K562 (cell line): ENCODE results near the gene GLI1. TPM values are rescaled to one million over a fixed set of nuclear protein-coding genes. Genes with fewer than 3 reads are reported as not detected.

Source experiments
- ARNT ChIP-seq, 2 experiments: fragments of 450-650 bp; IDR thresholded peaks; 2 replicates each; pipeline ENCODE4 v1.6.1; 2016; ENCODE audit warnings: mild to moderate bottlenecking in 1 of 2
- BRCA1 ChIP-seq, 2 experiments: fragments of 450-650 bp in 1 of 2; sonication (generic) in 1 of 2; formaldehyde crosslinking in 1 of 2; IDR thresholded peaks; 2 replicates each; pipeline versions ENCODE4 v1.5.0 to v1.6.1; 2017 to 2020; ENCODE audit warnings: mild to moderate bottlenecking in 1 of 2, missing genetic modification reagents in 1 of 2
- DMBX1 ChIP-seq: fragments of 250-450 bp; sonication (Bioruptor Pico); IDR thresholded peaks from 2 replicates; pipeline ENCODE4 v1.8.0; 2022; ENCODE audit warnings: inconsistent platforms, mild to moderate bottlenecking, moderate library complexity, borderline replicate concordance
- E2F3 ChIP-seq: fragments of 250-450 bp; sonication (Bioruptor Pico); IDR thresholded peaks from 2 replicates; pipeline ENCODE4 v1.4.0; 2020; ENCODE audit warnings: mild to moderate bottlenecking
- GABPB1 ChIP-seq: sonication (generic); formaldehyde crosslinking; IDR thresholded peaks from 2 replicates; pipeline ENCODE4 v1.8.0; 2022; ENCODE audit warnings: mild to moderate bottlenecking, missing genetic modification reagents
- MCM3 ChIP-seq: fragments of 450-650 bp; IDR thresholded peaks from 2 replicates; pipeline ENCODE4 v1.6.1; 2016
- MCM5 ChIP-seq: fragments of 450-650 bp; IDR thresholded peaks from 2 replicates; pipeline ENCODE4 v1.6.1; 2016; ENCODE audit warnings: low read depth
- MECOM ChIP-seq: fragments of 250-450 bp; sonication (Bioruptor Pico); IDR thresholded peaks from 2 replicates; pipeline ENCODE4 v1.8.0; 2022; ENCODE audit warnings: inconsistent platforms
- NFYB ChIP-seq: IDR thresholded peaks from 2 replicates; pipeline ENCODE4 v1.6.1; 2011; ENCODE audit warnings: mild to moderate bottlenecking, moderate library complexity; ENCODE audit not compliant: insufficient read length; ENCODE audit errors: extremely low read depth
- NUFIP1 ChIP-seq: fragments of 450-650 bp; IDR thresholded peaks from 2 replicates; pipeline ENCODE4 v1.6.1; 2018; ENCODE audit not compliant: partially characterized antibody
- PRMT5 ChIP-seq: sonication (generic); formaldehyde crosslinking; IDR thresholded peaks from 2 replicates; pipeline ENCODE4 v1.5.0; 2020; ENCODE audit warnings: missing genetic modification reagents
- RBM25 ChIP-seq: fragments of 200-400 bp; formaldehyde crosslinking; IDR thresholded peaks from 2 replicates; pipeline ENCODE4 v1.6.1; 2018; ENCODE audit warnings: low read length, low read depth, moderate library complexity; ENCODE audit not compliant: severe bottlenecking
- SMARCB1 ChIP-seq: IDR thresholded peaks from 2 replicates; pipeline ENCODE4 v1.6.1; 2011; ENCODE audit warnings: improper control_type of control experiment, low read depth; ENCODE audit not compliant: insufficient read length
- TAF7 ChIP-seq: fragments of 450-650 bp; IDR thresholded peaks from 2 replicates; pipeline ENCODE4 v1.6.1; 2016; ENCODE audit warnings: missing genetic modification characterization, missing compliant biosample characterization
- THRAP3 ChIP-seq: fragments of 450-650 bp; IDR thresholded peaks from 2 replicates; pipeline ENCODE4 v1.6.1; 2016; ENCODE audit warnings: mild to moderate bottlenecking, inconsistent platforms, borderline replicate concordance
- U2AF1 ChIP-seq: fragments of 200-400 bp; formaldehyde crosslinking; optimal IDR thresholded peaks from 2 replicates; pipeline ENCODE3; 2017; ENCODE audit warnings: mild to moderate bottlenecking, low read depth, low read length, moderate library complexity
- ZBTB9 ChIP-seq: fragments of 450-650 bp; formaldehyde crosslinking; IDR thresholded peaks from 2 replicates; pipeline ENCODE4 v1.4.0; 2020; ENCODE audit warnings: mild to moderate bottlenecking, moderate library complexity
- ZNF324 ChIP-seq: fragments of 250-450 bp; sonication (Bioruptor Pico); IDR thresholded peaks from 2 replicates; pipeline ENCODE4 v1.4.0; 2020; ENCODE audit warnings: mild to moderate bottlenecking
- ZNF436 ChIP-seq: fragments of 250-450, 450-650 bp; sonication (Bioruptor Pico); formaldehyde crosslinking; IDR thresholded peaks from 2 replicates; pipeline ENCODE4 v1.7.0; 2020; ENCODE audit warnings: mild to moderate bottlenecking
- ZNF586 ChIP-seq: fragments of 450-650 bp; formaldehyde crosslinking; conservative IDR thresholded peaks from 2 replicates; pipeline ENCODE4 v1.4.0; 2020; ENCODE audit warnings: mild to moderate bottlenecking, moderate library complexity
- ZNF695 ChIP-seq: fragments of 450-650 bp; formaldehyde crosslinking; IDR thresholded peaks from 2 replicates; pipeline ENCODE4 v1.4.0; 2020; ENCODE audit warnings: mild to moderate bottlenecking, moderate library complexity
- ZNF830 ChIP-seq: fragments of 250-450 bp; sonication (Bioruptor Pico); IDR thresholded peaks from 2 replicates; pipeline ENCODE4 v1.5.0; 2021; ENCODE audit warnings: mild to moderate bottlenecking
- polyA plus RNA-seq, 8 experiments: library from polyadenylated mRNA; depleted of rRNA in 4 of 8; stranded (reverse) in 5 of 8; unstranded in 3 of 8; fragments of >200 nt; fragmentation: Nextera tagmentation in 2 of 8; fragmentation: Illumina TruSeq in 1 of 8; extraction: Ambion mirVana in 2 of 8; extraction: Trizol in 1 of 8; gene quantifications; 2 replicates each; pipeline versions ENCODE4 v1.2.1 to v1.2.3, GENCODE V29; 2011 to 2014; ENCODE audit warnings: inconsistent platforms in 1 of 8, missing spikeins in 1 of 8
- total RNA-seq, 7 experiments: library from RNA; depleted of rRNA in 6 of 7; stranded (reverse); fragments of >200 nt in 6 of 7; fragmentation: Illumina TruSeq in 2 of 7; extraction: Trizol in 2 of 7; gene quantifications; 2 replicates each; pipeline versions ENCODE4 v1.2.1 to v1.2.3, GENCODE V29; 2011 to 2021; ENCODE audit warnings: low replicate concordance in 1 of 7
- TF ChIP-seq, protein P1 (sequence below): IDR thresholded peaks from 2 replicates; pipeline ENCODE4 v1.6.1; 2011; ENCODE audit not compliant: insufficient read length; ENCODE audit errors: extremely low read depth
- TF ChIP-seq, protein P2 (sequence below), 2 experiments: fragments of 450-650 bp in 1 of 2; sonication (generic) in 1 of 2; formaldehyde crosslinking in 1 of 2; IDR thresholded peaks in 1 of 2; conservative IDR thresholded peaks in 1 of 2; 2 replicates each; pipeline versions ENCODE4 v1.6.1 to v1.8.1; 2016 to 2023; ENCODE audit warnings: mild to moderate bottlenecking in 2 of 2, moderate library complexity in 2 of 2, inconsistent platforms in 1 of 2, missing genetic modification reagents in 1 of 2
- TF ChIP-seq, protein P3 (sequence below): fragments of 250-450 bp; sonication (Bioruptor Pico); IDR thresholded peaks from 2 replicates; pipeline ENCODE4 v1.8.0; 2021; ENCODE audit warnings: borderline replicate concordance, mild to moderate bottlenecking, moderate library complexity; ENCODE audit not compliant: poor library complexity, severe bottlenecking

The GLI1 gene
- total and polyA plus RNA-seq, 9 of the 15 experiments (the other 6 are each of a cell fraction or from before 2014, with no cell fraction given), result 0.24 to 3.7 (median 0.61) TPM

GRCh38 chr12:57515934-57516541 is 56.5 kb downstream of the GLI1 start (continued):
- TF ChIP-seq BRCA1 (IDR thresholded peaks at IDR 0.05) (no peak), BRCA1 (CRISPR knock-in tag; IDR thresholded peaks at IDR 0.05) (no peak), DMBX1 (CRISPR knock-in tag) (0 out of 2 replicates have a peak, but pooled peaks have one; percentile 33), ZNF830 (CRISPR knock-in tag) (no peak), ZNF436 (CRISPR knock-in tag) (peak; percentile 33; the same call in 1 of the 2 replicates), MCM3 (no peak), MCM5 (no peak), ZNF695 (no peak), PRMT5 (CRISPR knock-in tag) (no peak), E2F3 (CRISPR knock-in tag) (no peak), THRAP3 (peak; percentile 86; the same call in 1 of the 2 replicates), ARNT (IDR thresholded peaks at IDR 0.05) (0 out of 4 replicates have a peak, but pooled peaks of 1 of the 2 experiments have one; percentile 39), MECOM (CRISPR knock-in tag) (no peak), ZBTB9 (CRISPR knock-in tag) (peak; percentile 32), U2AF1 (no peak), SMARCB1 (no peak), GABPB1 (CRISPR knock-in tag) (no peak), NFYB (no peak), ZNF324 (CRISPR knock-in tag) (no peak), ZNF586 (peak; percentile 16; the same call in 1 of the 2 replicates), TAF7 (no peak), NUFIP1 (no peak), RBM25 (no peak)
- TF ChIP-seq, protein P1, sequence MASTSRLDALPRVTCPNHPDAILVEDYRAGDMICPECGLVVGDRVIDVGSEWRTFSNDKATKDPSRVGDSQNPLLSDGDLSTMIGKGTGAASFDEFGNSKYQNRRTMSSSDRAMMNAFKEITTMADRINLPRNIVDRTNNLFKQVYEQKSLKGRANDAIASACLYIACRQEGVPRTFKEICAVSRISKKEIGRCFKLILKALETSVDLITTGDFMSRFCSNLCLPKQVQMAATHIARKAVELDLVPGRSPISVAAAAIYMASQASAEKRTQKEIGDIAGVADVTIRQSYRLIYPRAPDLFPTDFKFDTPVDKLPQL, result no peak
- TF ChIP-seq, protein P2, sequence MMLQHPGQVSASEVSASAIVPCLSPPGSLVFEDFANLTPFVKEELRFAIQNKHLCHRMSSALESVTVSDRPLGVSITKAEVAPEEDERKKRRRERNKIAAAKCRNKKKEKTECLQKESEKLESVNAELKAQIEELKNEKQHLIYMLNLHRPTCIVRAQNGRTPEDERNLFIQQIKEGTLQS (IDR thresholded peaks at IDR 0.05), result no peak
- TF ChIP-seq, protein P2 (CRISPR knock-in tag; conservative IDR thresholded peaks at IDR 0.05), result peak; percentile 34; the same call in 1 of the 2 replicates
- TF ChIP-seq, protein P3, sequence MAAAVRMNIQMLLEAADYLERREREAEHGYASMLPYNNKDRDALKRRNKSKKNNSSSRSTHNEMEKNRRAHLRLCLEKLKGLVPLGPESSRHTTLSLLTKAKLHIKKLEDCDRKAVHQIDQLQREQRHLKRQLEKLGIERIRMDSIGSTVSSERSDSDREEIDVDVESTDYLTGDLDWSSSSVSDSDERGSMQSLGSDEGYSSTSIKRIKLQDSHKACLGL (CRISPR knock-in tag), result no peak
